Measurements from ENCODE around the gene MEAF6.

- no peak for TF ChIP-seq CTCF (IDR thresholded peaks at IDR 0.05; ENCODE audit: extremely low read depth in 1 of 2, insufficient read depth in 1 of 2, low read depth in 1 of 2, low read length in 2 of 2)
- TF ChIP-seq EZH2 (IDR thresholded peaks at IDR 0.05; ENCODE audit: borderline replicate concordance, low read depth, low read length, severe bottlenecking), result no peak
- no peak for TF ChIP-seq POLR2AphosphoS5 (IDR thresholded peaks at IDR 0.05; ENCODE audit: insufficient read depth, low read depth, low read length)
These were observed 3.0 kb upstream of the MEAF6 start for GRCh38 chr1:37517569-37517968.

Data from endothelial cell of umbilical vein (primary cell).